ENCODE results near the gene KCNIP1.

Gene KCNIP1

DNA sequence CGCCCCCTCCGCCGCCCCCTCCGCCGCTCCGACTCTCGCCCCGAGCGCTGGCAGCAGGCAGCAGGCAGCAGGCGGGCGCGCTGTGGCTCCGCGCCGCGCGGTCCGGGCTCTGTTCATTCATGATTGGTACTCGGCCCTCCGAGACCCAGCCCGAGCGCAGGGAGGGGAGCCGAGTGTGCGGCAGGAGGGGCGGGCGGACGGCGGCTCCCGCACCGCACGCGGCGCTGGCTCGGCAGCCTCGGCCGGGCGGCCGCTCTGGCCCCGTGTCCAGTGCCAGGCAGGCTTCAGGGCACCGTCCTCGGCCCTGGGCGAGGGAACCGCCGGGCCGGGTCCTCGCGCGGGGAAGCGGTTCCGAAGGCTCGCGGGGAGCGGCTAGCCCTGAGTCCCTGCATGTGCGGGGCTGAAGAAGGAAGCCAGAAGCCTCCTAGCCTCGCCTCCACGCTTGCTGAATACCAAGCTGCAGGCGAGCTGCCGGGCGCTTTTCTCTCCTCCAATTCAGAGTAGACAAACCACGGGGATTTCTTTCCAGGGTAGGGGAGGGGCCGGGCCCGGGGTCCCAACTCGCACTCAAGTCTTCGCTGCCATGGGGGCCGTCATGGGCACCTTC is at the start of gene KCNIP1:
Gene KCNIP1, plus strand, starts transcription at position 31 of the 607 bp plus-strand sequence.
- DNase-seq (ENCODE audit: low read depth in 3 of 3, low spot score in 1 of 3) = no peak

- DNase-seq (ENCODE audit: low read depth in 3 of 3, low spot score in 1 of 3) = no peak
These were observed 40.4 kb upstream of the KCNIP1 start for GRCh38 chr5:170463426-170463825.

DNA sequence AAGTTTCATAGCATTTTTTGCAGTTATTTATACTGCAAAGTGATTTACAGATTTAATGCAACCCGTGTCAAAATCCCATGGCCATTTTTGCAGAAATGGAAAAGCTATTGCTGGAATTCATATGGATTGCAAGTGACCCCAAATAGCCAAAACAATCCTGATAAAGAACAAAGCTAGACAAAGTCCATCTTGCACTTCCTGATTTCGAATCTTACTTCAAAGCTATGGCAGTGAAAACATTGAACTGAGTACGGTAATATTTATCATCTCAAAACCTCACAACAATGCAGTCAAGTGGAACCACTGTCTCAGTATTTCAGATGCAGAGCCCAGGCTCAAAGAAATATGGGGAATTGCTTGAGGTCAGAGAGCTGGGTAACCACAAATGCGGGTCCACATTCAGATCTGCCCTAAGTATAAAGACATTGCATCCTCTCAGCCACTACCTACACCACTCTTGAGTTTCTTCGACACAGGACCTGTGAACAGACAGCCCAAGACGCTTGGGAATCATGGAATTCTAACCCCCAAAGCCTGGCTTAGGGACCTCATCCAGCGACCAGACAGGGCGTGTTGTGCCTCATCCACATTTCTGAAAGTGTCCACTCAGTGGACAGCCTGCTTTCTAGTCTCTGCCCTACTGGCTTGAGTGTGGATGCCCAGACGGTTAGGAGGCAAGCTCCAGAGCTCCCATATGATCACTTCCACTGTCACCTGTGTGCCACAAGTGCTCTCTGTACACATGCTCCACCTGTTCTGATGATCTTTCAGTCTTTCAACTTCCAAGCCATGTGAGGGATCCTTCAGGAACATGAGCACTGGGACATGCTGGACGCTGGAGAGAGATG is 39.3 kb upstream of the KCNIP1 start:
- DNase-seq (ENCODE audit: low read depth in 3 of 3, low spot score in 1 of 3) = no peak

GRCh38 chr5:170466553-170466952 is 37.3 kb upstream of the KCNIP1 start:
- no peak for DNase-seq (ENCODE audit: low read depth in 3 of 3, low spot score in 1 of 3)

DNA sequence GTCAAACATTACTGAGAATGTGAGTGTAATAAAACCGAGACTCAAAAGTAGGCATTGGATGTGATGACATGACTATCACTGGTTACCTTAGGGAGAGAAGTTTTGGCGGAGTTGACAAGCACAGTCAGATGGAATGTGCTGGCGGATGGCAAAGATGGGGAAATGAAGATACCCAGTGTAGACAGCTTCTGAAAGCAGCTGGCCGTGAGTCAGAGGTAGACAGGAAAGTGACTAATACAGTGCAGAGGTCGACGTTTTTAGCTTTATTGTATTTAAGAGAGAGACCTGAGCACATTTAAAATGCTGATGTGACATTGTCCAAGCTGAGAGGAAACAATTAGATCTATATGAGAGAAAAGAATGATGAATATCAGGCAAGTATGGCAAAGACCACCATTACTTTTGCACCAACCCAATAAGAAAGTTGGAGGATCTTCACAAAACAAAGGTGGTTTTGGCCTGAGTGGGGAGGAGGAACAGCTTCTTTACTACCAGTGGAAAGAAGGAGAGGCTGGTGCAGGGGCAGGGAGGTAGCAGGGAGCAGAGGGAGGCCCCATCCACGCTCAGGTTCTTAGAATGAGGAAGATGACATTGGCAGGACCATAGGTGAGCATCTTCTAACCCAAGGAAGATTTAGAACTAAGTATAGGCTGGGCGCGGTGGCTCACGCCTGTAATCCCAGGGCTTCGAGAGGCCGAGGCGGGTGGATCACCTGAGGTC is 36.7 kb upstream of the KCNIP1 start:
- DNase-seq (ENCODE audit: low read depth in 3 of 3, low spot score in 1 of 3) = no peak

- no peak for DNase-seq (ENCODE audit: low read depth in 3 of 3, low spot score in 1 of 3)
These were observed 35.1 kb upstream of the KCNIP1 start for GRCh38 chr5:170468633-170469285.

DNA sequence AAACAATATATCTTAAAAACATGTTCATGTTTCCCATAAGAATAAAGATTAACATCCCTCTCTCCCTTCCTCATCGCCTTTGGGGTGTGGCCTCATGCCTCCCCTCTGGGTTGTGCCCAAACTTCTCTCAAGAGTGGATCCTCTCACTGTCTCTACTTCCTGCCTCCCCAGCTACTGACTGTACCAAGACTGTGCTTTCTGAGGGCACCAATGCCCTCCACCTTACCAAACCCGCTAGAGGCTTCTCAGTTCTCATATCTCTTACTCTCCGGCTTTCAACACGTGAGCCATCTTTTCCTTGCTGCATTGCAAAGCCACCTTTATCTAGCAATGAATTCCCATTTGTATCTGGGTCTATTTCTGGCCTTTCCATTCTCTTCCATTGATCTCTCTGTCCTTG is 34.4 kb upstream of the KCNIP1 start:
- DNase-seq (ENCODE audit: low read depth in 3 of 3, low spot score in 1 of 3) = no peak

DNA sequence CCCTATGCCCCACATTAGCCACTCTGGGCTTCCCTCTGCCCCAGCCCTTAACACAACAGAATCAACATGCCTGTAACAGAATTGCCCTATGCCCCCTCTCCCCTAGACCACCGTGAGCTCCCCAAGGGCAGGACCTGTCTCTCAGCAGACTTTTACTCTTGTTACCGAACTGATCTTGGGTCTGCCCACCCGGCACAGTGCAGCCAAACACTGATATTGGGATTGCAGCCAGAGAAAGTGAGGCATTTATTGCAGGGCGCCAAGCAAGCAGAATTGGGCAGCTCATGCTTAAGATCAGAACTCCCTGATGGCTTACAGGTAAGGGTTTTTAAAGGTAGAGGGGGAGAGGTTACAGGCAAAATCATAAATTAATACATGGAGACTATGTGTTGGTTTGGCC is 33.5 kb upstream of the KCNIP1 start:
- DNase-seq (ENCODE audit: low read depth in 3 of 3, low spot score in 1 of 3) = no peak

DNA sequence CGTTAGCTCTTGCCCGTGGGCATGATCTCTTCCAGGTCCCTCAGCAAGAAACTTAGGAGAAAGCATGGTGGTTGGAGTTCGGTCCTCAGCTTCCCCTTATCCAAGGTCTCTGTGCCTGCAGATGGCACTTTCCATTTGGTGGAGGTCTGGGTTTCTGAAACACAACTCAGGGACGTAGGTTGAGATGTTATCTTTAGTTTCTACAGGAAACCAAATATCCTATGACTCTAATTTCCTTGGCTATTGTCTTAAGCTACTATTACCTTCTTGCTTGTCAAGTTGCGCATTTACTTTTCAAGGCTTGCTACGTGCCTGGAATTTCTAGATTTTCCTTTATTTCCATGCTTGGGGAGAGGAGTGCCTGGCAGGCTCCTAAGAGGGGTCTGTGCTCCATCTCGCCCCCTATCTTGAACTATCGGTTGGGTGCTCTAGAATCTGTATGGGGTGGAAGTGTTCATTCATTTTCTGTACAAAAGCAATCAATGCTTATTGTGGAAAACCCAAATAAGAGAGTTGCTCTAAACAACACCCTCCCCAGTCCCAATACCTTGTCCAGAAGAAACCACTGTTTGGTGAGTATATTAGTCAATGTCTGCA is 32.9 kb upstream of the KCNIP1 start:
- no peak for DNase-seq (ENCODE audit: low read depth in 3 of 3, low spot score in 1 of 3)

GRCh38 chr5:170471551-170472178 is 32.2 kb upstream of the KCNIP1 start:
- no peak for DNase-seq (ENCODE audit: low read depth in 3 of 3, low spot score in 1 of 3)

DNA sequence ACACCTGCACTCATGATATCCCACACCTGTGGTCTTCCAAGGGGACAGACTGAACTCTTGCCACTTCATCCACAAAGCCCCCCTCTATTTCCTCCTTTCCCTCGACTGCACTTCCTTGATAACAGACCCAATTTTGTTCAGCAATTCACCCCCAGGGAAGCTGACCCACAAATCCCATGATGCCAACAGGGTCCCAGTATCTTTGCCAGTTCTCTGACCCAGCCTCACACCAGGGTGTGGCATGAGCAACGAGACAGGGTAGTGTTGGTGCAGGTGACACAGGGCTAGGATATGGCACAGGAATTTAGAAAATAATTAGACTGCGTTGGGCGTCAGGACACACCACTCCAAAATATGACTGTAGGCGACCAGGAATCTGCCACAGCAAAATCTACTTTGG is 30.2 kb upstream of the KCNIP1 start:
- DNase-seq (ENCODE audit: low read depth in 3 of 3, low spot score in 1 of 3) = no peak

DNA sequence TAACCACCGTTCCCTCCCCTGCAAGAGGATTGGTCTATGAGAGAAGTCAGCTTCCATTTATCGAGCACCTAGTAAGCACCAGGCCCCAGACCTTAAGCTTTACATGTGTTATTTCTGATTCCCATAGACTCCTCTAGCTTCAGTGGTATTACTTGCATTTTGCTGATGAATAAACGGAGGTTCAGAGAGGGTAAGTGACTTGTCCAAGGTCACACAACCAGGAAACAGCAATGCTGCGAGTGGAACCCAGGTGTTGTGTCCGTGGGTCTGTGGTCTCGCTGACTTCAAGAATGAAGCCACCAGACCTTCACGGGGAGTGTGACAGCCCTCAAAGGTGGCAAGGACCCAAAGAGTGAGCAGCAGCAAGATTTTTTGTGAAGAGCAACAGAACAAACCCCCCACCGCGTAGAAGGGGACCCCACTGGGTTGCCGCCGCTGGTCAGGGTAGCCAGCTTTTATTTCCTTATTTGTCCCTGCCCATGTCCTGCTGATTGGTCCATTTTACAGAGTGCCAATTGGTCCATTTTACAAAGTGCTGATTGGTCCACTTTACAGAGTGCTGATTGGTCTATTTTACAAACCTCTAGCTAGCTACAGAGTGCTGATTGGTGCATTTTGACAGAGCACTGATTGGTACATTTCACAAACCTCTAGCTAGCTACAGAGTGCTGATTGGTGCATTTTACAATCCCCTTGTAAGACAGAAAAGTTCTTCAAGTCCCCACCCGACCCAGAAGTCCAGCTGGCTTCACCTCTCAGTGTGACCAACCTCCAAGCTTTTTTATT is 29.1 kb upstream of the KCNIP1 start:
- DNase-seq (ENCODE audit: low read depth in 3 of 3, low spot score in 1 of 3) = no peak

DNA sequence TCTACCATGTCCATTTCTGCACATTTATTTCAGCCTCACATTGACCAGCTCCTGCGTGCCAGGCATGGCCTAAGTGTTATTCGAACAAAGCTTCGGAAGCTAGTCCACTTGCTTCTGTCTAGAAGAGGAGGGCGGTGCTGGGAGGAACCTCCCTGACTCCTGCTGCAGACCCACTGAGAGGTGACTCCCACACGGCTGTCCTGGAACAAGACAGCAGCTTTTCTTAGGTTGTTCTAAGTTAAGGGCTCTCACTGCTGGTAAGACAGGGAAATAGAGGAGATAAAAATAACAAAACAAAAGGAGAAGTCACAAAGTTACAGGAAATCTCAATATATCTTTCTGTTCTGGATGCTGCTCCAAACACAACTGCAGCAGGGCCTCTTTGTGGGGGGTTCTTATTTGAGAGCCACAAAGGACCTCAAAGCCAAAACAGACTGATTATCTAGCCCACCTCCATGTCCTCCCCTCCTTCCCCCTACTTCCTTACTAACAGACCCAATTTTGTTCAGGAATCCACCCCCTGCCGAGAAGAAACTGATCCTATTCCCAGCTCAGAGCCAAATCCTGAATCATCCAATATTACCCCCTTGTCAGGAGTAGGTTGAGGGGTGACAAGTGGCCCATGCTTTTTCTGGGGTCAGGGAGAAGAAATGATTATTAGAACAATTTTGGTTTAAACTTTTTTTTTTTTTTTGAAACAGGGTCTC is 28.4 kb upstream of the KCNIP1 start:
- no peak for DNase-seq (ENCODE audit: low read depth in 3 of 3, low spot score in 1 of 3)

GRCh38 chr5:170476704-170477103 is 27.1 kb upstream of the KCNIP1 start:
- no peak for DNase-seq (ENCODE audit: low read depth in 3 of 3, low spot score in 1 of 3)

- no peak for DNase-seq (ENCODE audit: low read depth in 3 of 3, low spot score in 1 of 3)
These were observed 25.9 kb upstream of the KCNIP1 start for GRCh38 chr5:170477906-170478305.

GRCh38 chr5:170478306-170478705 is 25.5 kb upstream of the KCNIP1 start:
- DNase-seq (ENCODE audit: low read depth in 3 of 3, low spot score in 1 of 3) = no peak

DNA sequence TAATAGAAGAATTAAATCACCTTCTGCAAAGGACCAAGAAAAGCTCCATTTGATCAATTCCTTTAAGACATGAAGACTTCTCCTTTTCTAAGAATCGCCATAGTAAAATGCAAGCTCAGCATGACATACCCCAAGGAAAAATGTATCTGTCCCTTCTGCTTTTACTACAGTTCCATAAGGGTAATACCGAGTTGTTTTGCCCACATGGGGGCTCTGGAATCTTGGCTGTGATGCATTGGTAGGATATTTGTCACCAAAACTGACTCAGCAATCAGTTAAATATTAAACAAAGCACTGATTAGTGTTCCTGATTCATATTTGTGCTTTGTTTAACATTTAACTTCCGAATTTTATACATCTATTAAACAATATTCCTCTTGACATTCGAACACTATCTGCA is 24.3 kb upstream of the KCNIP1 start:
- no peak for DNase-seq (ENCODE audit: low read depth in 3 of 3, low spot score in 1 of 3)

GRCh38 chr5:170480260-170480659 is 23.6 kb upstream of the KCNIP1 start:
- DNase-seq (ENCODE audit: low read depth in 3 of 3, low spot score in 1 of 3) = no peak

- no peak for DNase-seq (ENCODE audit: low read depth in 3 of 3, low spot score in 1 of 3)
These were observed 22.0 kb upstream of the KCNIP1 start for GRCh38 chr5:170481849-170482248.

All from stimulated activated CD4-positive, alpha-beta T cell treated with anti-CD3 and anti-CD28 coated beads, TNF-alpha, amount 100 ng/mL, for 1 hour (primary cell).